ENCODE measurements around the gene PPP3CA.
A peak's percentile ranks its signal among the peaks of the same experiment; 100 is the strongest.
"Not testable (repeated sequence)": the region's sequence is repeated elsewhere in the genome, so short reads cannot be mapped to it uniquely, and the experiment has no call there.

PPP3CA gene

DNA sequence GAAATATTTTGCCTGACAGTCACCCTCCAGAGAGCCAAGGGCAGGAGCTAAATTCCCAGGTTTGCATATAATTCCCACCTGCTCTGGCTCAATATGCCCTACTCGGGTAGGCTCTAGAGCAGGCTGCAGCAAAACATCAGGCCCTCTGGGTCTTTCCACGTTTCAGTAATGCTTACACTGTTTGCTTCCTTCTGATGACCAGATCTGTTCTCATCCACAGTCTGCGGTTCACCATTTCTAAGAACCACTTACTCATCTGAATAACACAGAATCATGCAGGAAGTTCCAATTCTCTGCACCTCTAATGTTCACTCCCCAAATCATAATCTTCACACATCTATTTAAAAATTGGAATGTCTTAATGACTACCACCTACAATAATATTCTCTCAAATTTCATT lies 141.4 kb downstream of the PPP3CA start:
- DNase-seq: peak; percentile 22

- no peak for DNase-seq
Observed at GRCh38 chr4:101201421-101201820, 145.9 kb downstream of the PPP3CA start.

- DNase-seq: peak; percentile 76
Observed at GRCh38 chr4:101200561-101200960, 146.8 kb downstream of the PPP3CA start.

- no peak for DNase-seq
Observed at GRCh38 chr4:101199507-101200285, 147.6 kb downstream of the PPP3CA start.

DNA sequence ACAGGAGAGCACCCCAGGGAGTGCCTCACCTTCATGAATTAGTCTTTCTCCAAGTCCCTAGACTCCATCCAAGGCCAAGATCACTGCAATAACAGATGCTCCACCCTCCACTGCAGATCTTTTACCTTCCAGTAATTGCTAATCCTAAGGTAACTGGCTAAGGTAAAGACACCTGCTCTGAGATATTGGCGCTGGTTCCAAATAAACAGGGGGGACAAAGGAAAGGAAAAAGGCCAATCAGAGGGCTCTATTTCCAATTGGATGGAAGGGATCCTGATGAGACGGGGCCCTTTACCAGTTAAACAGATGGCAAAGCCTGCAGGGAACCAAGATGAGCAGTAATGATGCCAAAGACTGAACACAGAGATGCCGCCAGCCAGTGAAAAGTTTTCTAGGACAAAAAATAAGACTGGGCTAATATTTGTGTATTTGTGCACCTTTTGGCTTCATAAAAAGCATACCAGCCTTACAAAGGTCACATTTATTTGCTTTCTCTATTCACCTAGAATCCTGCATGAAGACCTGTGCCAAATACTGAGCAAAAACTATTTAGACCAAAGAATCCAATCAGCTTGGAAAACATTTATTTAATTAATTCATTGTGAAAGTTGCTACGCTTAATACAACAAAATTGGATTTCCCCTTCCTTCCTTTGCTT lies 148.5 kb downstream of the PPP3CA start:
- no peak for DNase-seq

DNA sequence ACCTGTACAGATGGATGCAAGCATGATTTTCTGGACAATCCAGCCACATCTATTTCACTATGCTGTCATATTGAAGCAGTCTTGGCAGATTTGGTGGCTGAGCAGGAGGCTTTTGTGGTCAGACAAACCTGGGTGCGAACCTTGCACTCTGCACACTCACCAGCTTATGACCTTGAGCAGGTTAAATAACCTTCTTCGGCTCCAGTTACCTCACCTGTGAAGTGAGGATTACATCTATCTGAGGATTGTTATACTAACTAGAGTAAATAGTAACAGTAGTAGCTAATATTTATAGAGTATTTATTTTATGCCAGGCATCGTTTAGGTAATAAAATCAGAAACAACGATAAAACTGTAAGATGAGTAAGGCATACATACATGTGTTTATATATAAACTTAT lies 150.0 kb downstream of the PPP3CA start:
- DNase-seq: no peak

- DNase-seq: no peak
Observed at GRCh38 chr4:101192244-101192643, 155.1 kb downstream of the PPP3CA start.

DNA sequence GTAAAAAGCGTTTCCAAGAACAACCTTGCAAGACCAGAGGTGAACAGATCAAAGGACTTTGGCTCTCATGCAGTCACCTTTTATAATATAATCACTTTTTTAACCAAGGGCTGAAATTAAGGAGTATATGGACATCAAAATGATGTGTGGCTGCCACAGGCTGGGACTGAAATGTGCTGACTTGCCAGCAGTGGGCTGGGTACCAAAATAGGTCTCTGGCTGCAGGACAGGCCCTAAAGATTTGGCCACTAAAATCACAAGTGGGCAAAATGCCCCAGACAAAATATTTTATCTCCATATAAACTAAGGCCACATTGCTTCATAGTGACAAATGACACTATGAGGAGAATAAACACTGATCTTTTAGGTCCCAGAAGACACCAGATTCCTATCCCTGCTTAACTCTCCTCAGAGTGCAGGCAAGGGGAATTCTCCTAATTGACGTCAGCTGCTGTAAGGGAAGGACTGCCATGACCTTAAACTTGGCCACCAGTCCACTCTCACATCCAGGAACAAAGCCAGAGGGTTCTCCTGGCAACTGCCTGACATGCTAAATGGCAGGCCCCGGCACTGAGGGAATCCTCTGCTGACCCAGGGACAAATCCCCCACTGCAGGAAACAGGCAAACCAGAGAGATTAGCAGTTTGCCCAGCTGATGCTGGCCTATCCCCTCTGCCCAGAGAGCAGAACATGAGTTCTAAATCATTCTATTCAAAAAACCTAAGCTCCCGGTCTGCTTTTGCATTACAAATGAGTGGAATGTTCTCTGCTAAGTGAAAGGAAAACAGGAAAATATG lies 155.8 kb downstream of the PPP3CA start:
- peak; percentile 62 for DNase-seq

DNA sequence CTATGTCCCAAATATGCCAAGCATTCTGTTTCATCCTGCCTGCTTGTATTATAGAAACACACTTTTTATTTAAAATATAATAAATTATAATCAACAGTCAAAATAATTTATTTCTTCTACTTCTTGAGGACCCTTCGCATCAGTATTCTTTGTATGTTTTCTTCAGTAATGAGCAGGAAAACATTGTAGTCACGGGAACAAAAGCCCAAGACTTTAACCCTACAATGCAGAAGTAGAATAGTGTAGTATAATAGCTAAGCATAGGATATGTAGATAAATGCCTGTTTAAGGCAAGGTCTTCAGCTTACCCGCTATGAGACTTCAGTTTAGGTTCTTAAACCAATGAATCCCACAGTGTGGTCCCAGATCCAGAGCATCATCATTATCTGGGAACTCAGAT lies 156.6 kb downstream of the PPP3CA start:
- DNase-seq: no peak

DNA sequence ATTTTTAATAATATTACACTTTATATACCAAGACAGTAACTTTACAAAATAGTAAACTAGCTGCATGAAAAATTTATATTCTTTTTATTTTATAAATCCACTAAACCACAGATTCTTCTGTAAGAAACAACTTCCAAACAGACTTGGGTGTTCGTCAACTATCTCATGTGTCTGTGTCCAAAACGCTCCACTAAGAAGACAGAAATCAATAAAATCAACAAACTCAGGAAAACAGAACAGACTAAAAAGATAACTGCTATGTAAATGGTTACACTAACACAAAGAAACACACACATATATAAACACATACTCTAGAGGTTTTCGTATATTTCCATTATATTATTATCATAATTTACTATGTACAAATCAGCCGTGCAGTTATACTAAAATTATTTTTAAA lies 158.4 kb downstream of the PPP3CA start:
- no peak for DNase-seq

DNA sequence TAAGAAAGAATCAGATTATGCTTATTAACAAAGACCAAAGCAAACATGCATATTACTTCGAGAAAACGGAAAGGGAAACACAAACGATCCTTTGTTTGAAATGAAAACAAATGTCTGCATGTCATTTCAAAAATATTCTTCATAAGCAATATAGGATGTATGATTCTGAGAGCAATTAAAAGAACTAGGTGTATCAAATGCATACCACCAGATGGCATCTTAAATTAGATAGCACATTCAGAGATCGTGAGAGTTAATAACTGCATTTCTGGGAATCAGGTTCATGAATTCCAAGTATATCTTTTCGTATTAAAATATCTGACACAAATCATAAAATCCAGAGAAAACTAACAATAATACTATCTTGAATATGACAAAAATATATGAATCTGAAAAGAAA lies 159.5 kb downstream of the PPP3CA start:
- DNase-seq: peak; percentile 20

DNA sequence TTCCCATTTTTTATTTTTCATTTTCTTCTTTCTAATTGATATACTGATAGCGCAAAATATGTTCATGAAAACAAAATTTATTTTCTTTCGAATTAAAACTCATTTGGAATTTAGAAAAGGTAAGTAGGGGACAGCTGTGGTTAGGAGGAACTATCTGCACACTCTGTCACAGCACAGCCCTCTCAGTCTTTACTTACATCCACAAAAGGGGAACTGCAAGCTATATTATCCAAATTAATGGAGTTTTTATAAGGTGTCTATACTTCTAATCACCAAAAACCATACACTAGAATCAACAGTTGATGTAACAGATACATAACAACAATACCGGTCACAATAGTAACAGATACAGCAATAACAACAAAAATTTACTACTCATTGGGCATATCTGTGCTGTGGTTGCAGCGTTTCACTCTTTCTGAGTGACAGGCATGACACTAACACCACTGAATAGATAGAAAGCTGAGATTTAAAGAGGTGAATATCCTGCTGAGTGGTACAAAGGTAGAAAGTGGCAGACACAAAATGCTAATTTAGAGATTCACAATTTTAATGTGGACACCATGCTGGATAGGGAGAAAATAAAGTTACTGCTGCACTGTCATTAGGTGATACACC lies 160.7 kb downstream of the PPP3CA start:
- DNase-seq: no peak

GRCh38 chr4:101184668-101185067 lies 162.7 kb downstream of the PPP3CA start:
- DNase-seq: no peak

DNA sequence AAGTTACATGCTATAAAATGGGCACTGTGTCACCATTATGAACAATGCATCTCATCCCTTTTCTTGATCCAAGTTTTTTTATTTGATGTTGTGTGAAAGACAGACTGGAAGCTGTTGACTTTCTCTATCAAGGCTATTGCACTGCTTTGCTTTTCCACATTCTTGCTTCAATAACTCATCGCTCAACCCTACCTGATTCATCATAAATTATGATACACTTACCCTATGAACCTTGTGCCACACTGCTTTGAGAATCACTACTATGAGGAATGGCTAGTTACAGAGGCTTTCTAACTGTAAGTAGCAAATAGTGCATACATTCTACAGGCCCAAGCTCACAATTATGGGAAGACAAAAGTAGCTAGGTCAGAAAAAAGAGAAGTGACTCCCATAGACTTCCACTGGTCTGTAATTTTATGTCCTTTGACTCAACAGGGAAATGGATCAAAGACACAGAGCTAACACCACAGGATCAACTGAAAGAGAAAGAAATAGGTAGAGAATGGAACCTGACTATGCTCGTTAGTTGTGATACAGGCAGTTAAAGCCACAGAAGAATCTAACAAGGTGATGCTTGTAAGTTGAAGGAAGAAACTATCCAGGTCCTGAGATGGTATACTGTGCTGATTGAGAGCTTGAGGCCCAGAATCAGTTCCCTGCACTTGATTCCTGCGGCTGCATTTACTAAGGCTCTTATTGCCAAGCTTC lies 163.5 kb downstream of the PPP3CA start:
- peak; percentile 9 for DNase-seq

- DNase-seq: no peak
Observed at GRCh38 chr4:101183221-101183620, 164.1 kb downstream of the PPP3CA start.

DNA sequence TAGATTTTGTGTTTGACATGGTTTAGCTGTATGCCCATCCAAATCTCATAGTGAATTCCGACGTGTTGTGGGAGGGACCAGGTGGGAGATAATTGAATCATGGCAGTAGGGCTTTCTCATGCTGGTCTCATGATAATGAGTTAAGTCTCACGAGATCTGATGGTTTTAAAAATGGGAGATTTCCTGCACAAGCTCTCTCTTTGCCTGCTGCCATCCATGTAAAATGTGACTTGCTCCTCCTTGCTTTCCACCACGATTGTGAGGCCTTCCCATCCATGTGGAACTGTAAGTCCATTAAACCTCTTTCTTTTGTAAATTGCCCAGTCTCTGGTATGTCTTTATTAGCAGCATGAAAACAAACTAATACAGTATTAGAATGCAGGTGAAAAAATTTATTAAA lies 164.6 kb downstream of the PPP3CA start:
- DNase-seq: not testable (repeated sequence)

DNA sequence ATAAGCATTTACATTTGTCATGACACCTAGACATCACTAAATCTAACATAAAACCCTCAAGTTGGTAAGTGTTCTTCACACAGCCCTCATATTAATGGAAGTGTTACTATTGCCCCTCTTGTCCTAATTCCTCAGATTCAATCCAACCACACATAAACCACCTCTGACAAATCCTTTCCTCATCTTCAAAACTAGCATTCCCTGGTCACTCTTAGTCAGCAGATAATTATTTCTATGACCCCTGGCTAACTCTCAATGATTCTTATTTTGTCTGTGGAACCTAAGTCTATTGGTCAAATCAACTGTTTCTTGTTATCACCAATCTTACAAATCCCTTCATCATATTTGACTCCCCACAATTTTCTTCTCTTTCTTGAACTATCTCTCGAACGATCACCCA lies 168.6 kb downstream of the PPP3CA start:
- DNase-seq: peak; percentile 56

- no peak for DNase-seq
Observed at GRCh38 chr4:101177154-101177553, 170.2 kb downstream of the PPP3CA start.

- no peak for DNase-seq
Observed at GRCh38 chr4:101175896-101176676, 171.2 kb downstream of the PPP3CA start.

DNA sequence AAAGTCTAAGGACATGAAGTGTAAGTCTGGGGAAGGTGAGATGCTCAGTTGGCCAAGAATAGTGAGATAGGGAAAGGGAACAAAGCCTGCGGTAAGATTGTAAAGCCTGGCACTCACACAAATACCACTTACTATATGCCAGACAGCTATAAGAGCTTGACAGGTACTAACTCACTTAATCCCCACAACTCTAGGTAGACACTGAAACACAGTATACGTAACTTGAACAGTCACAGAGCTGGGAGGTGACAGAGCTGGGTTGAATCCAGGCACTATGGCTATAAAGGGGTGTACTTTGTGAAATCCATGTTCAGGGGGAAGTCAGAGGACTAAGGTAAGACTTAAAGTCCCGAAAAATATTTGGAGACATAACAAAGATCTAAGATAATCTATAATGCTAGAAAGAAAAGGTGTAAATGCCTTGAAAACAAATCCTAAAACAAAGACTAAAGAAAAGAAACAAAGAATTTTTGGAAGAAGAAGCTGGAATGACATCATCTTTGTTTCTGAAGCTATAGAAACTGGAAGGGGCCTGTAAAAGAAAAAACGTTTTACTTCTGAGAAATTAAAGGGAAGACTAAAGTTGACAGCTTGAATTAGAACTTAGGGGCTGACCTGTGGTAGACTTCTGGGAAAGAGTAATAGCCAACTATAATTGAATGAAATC lies 172.5 kb downstream of the PPP3CA start:
- DNase-seq: no peak

DNA sequence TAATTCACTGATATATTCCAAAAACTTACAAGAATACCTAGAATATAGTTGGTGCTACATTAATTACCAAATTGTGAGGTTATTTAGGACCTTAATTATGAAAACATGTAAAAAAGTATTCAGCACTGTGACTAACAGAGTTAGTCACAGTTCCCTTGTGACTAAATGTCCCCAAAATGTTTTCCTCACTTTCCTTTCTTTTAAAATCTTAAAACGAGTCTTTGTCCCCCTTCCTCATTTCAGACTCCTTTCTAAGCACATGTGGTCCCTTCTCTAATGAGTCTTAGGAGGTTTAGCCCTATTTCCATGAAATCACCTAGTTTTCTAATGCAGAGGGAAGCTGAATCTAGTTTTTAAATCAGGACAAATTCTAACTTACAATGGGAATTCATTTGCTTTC lies 175.0 kb downstream of the PPP3CA start:
- DNase-seq: no peak
